T-helper 2 cell treated with Interferon-gamma antibody and Interleukin-4, amounts not matched to agents 100 ng/mL and 5 ng/mL, for 36 hours (primary cell): Measurements from ENCODE around the gene HBEGF. TPM values are rescaled to one million over a fixed set of nuclear protein-coding genes. Genes with fewer than 3 reads are reported as not detected.

ENCODE experiments used
- intact Hi-C: fragments of 100-400 bp; cut with micrococcal nuclease; formaldehyde crosslinking; loops from one replicate; pipeline ENCODE4 v1.15.1; 2023
- total RNA-seq: library from RNA; stranded (reverse); gene quantifications from 2 replicates; pipeline ENCODE4 v1.2.3, GENCODE V29; 2022

HBEGF gene
- total RNA-seq, 1 donor from 2014 or later: 7.4 TPM

- intact Hi-C loops: no loop called here
These were observed 7.5 kb downstream of the HBEGF start for GRCh38 chr5:140338908-140339307.

GRCh38 chr5:140338336-140338735, 8.1 kb downstream of the HBEGF start:
- intact Hi-C loops: no loop called here

- intact Hi-C loops: no loop called here
These were observed 8.5 kb downstream of the HBEGF start for GRCh38 chr5:140337880-140338279.

- intact Hi-C loops: no loop called here
These were observed 10.0 kb downstream of the HBEGF start for GRCh38 chr5:140336388-140336787.

- intact Hi-C loops: no loop called here
These were observed 14.8 kb downstream of the HBEGF start for GRCh38 chr5:140331638-140332037.

GRCh38 chr5:140329739-140330481, 16.5 kb downstream of the HBEGF start:
- intact Hi-C loops: no loop called here

- intact Hi-C loops: no loop called here
These were observed 18.2 kb downstream of the HBEGF start for GRCh38 chr5:140328036-140328764.

- intact Hi-C loops: no loop called here
These were observed 18.8 kb downstream of the HBEGF start for GRCh38 chr5:140327589-140327988.

GRCh38 chr5:140325486-140325885, 20.9 kb downstream of the HBEGF start:
- intact Hi-C loops: no loop called here

GRCh38 chr5:140324617-140325241, 21.7 kb downstream of the HBEGF start:
- intact Hi-C loops: no loop called here

GRCh38 chr5:140324041-140324600, 22.3 kb downstream of the HBEGF start:
- intact Hi-C loops: no loop called here

- intact Hi-C loops: no loop called here
These were observed 23.4 kb downstream of the HBEGF start for GRCh38 chr5:140322751-140323731.

GRCh38 chr5:140321796-140322195, 24.6 kb downstream of the HBEGF start:
- intact Hi-C loops: no loop called here

- intact Hi-C loops: no loop called here
These were observed 26.6 kb downstream of the HBEGF start for GRCh38 chr5:140319833-140320232.

- intact Hi-C loops: no loop called here
These were observed 27.6 kb downstream of the HBEGF start for GRCh38 chr5:140318792-140319191.

GRCh38 chr5:140317859-140318258, 28.5 kb downstream of the HBEGF start:
- intact Hi-C loops: no loop called here

- intact Hi-C loops: no loop called here
These were observed 33.6 kb downstream of the HBEGF start for GRCh38 chr5:140312791-140313189.

- intact Hi-C loops: no loop called here
These were observed 34.2 kb downstream of the HBEGF start for GRCh38 chr5:140312067-140312790.

GRCh38 chr5:140311011-140311467, 35.4 kb downstream of the HBEGF start:
- intact Hi-C loops: no loop called here

- intact Hi-C loops: no loop called here
These were observed 36.0 kb downstream of the HBEGF start for GRCh38 chr5:140310434-140310833.
